ENCODE measurements around the gene CCDC149. TPM values are rescaled to one million over a fixed set of nuclear protein-coding genes. Genes with fewer than 3 reads are reported as not detected.
"Not testable (repeated sequence)": the region's sequence is repeated elsewhere in the genome, so short reads cannot be mapped to it uniquely, and the experiment has no call there.

CCDC149 gene
- total RNA-seq, 2 donors from 2014 or later, result 13.3 to 13.5 TPM

GRCh38 chr4:24910499-24910898, 2.3 kb downstream of the CCDC149 start:
- DNase-seq, result no peak
- Histone ChIP-seq H3K4me3 (no peak overlapping the region), H3K9me3 (no peaks in the 10 kb centered on the region), H3K36me3 (no peaks in the 10 kb centered on the region), H3K4me1 (no peaks in the 10 kb centered on the region), H3K27me3 (no peaks in the 10 kb centered on the region), H3K9ac (ENCODE audit: low read depth in 2 of 2, low read length in 2 of 2) (no peak overlapping the region), H3K27ac (no peak overlapping the region)
- no peak for TF ChIP-seq CTCF (IDR thresholded peaks at IDR 0.05)
- intact Hi-C loops (cut with DNase I), result loop anchor here (5.0 kb wide), 1 partner anchor 113 kb away; the partner anchor contains the start of gene SOD3

DNA sequence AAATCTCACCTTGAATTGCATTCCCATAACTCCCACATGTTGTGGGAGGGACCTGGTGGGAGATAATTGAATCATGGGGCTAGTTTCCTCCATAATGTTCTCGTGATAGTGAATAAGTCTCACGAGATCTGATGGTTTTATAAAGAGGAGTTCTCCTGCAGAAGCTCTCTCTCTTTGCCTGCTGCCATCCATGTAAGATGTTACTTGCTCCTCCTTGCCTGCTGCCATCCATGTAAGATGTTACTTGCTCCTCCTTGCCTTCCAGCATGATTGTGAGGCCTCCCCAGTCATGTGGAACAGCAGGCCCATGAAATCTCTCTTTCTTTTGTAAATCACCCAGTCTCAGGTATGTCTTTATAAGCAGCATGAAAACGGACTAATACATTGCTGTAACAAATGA, 3.2 kb downstream of the CCDC149 start:
- not testable (repeated sequence) for H3K4me1 ChIP-seq; DNase-seq; H3K9ac ChIP-seq (ENCODE audit: low read depth in 2 of 2, low read length in 2 of 2); H3K36me3 ChIP-seq; H3K27ac ChIP-seq; H3K27me3 ChIP-seq; H3K9me3 ChIP-seq; H3K4me3 ChIP-seq
- intact Hi-C loops (cut with DNase I), result loop anchor here (5.0 to 10.0 kb wide), 2 partner anchors 112 to 235 kb away; partner anchors contain the start of gene SOD3

DNA sequence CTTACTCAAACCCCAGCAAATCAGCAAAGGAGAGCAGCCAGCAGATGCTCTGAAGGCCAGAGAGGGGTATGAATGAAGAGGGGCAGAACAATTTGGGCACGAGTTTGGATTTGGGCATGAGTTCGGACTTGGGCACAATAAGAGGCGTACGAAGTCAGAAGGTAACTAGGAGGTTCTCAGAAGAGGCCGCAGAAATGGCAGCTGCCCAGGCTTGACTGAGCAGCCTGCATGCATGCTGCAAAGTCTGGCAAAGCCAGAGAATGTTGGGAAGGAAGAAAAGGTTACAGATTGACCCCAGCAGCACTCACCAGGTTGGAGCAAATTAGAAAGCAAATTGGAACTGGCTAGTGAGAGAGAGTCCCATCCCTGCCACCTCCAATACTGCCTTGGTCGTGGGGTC, 15.2 kb downstream of the CCDC149 start:
- Histone ChIP-seq H3K27ac (no peak overlapping the region), H3K4me1 (no peaks in the 10 kb centered on the region), H3K4me3 (no peak overlapping the region), H3K36me3 (no peaks in the 10 kb centered on the region), H3K27me3 (no peaks in the 10 kb centered on the region), H3K9me3 (no peaks in the 10 kb centered on the region), H3K9ac (ENCODE audit: low read depth in 2 of 2, low read length in 2 of 2) (no peak overlapping the region)
- intact Hi-C loops (cut with DNase I), result no loop called here
- no peak for TF ChIP-seq CTCF (IDR thresholded peaks at IDR 0.05)
- DNase-seq, result no peak

DNA sequence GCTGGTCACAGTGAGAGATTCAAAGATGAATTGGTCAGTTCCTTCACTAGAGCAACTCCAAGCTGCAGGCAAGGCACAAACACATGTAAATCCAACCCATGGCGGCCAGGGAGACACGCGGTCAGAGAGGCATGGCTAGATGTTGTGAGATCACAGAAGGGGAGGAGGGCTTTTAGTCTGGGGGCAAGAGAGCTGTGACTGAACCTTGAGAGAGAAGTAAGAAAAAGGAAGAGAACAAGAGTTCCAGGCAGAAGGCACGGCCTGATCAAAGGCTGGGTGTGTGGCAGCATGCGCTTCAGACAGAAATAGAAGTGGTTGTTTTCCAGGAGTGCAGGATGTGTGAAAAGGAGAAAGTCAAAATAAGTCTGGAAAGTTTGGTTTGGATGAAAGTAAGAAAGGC, 15.9 kb downstream of the CCDC149 start:
- TF ChIP-seq CTCF (IDR thresholded peaks at IDR 0.05), result no peak
- H3K27ac ChIP-seq, result no peak overlapping the region

DNA sequence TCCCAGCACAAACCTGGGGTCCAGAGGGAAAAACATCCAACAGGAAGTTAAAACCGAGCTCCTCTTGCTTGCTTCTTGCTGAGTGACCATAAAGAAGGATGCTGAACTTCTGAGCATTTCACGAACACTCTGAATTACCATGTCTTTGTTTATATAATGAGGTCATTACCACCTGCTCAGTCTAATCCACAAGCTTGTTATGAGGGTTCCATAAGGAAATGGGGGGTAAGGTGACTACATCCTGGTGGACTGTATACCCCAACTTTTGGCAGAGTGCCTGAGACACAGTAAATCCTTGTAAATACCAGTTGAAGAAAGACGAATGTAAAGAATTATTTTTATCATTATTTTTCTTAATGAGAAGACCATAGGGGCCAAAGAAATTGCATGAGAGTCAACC, 16.8 kb downstream of the CCDC149 start:
- no peak overlapping the region for H3K9ac ChIP-seq (ENCODE audit: low read depth in 2 of 2, low read length in 2 of 2)
- intact Hi-C loops (cut with DNase I), result no loop called here
- H3K4me1 ChIP-seq, result no peaks in the 10 kb centered on the region
- no peak overlapping the region for H3K4me3 ChIP-seq
- H3K27me3 ChIP-seq, result no peaks in the 10 kb centered on the region
- no peaks in the 10 kb centered on the region for H3K36me3 ChIP-seq
- no peak overlapping the region for H3K27ac ChIP-seq
- H3K9me3 ChIP-seq, result no peaks in the 10 kb centered on the region
- TF ChIP-seq CTCF (IDR thresholded peaks at IDR 0.05), result no peak
- DNase-seq, result no peak

More for the DNA sequence above, 15.9 kb downstream of the CCDC149 start:
- H3K36me3 ChIP-seq, result no peaks in the 10 kb centered on the region
- no peak overlapping the region for H3K4me3 ChIP-seq
- no peaks in the 10 kb centered on the region for H3K4me1 ChIP-seq
- H3K27me3 ChIP-seq, result no peaks in the 10 kb centered on the region
- DNase-seq, result no peak
- H3K9me3 ChIP-seq, result no peaks in the 10 kb centered on the region
- intact Hi-C loops (cut with DNase I), result no loop called here
- no peak overlapping the region for H3K9ac ChIP-seq (ENCODE audit: low read depth in 2 of 2, low read length in 2 of 2)

GRCh38 chr4:24895461-24895860, 17.4 kb downstream of the CCDC149 start:
- no peak for DNase-seq
- H3K9ac ChIP-seq (ENCODE audit: low read depth in 2 of 2, low read length in 2 of 2), result no peak overlapping the region
- no peaks in the 10 kb centered on the region for H3K36me3 ChIP-seq
- H3K9me3 ChIP-seq, result no peaks in the 10 kb centered on the region
- H3K4me3 ChIP-seq, result no peak overlapping the region
- intact Hi-C loops (cut with DNase I), result no loop called here
- H3K27me3 ChIP-seq, result no peaks in the 10 kb centered on the region
- TF ChIP-seq CTCF (IDR thresholded peaks at IDR 0.05), result no peak
- H3K27ac ChIP-seq, result no peak overlapping the region
- H3K4me1 ChIP-seq, result no peaks in the 10 kb centered on the region
